DOHH2 (cell line): Measurements from ENCODE around the gene UGT1A6.

ENCODE experiments used
- H3F3A ChIP-seq: fragments of 200-600 bp; sonication (generic), shearing (Covaris generic); 2 replicates; pipeline ENCODE4 v1.6.0; 2016; ENCODE audit warnings: antibody characterized with exemption, mild to moderate bottlenecking; ENCODE audit not compliant: control insufficient read depth, insufficient read depth
- H3K27ac ChIP-seq: fragments of 200-600 bp; sonication (generic); 2 replicates; pipeline ENCODE4 v1.5.1; 2014; ENCODE audit warnings: low read depth, mild to moderate bottlenecking, low read length, moderate library complexity
- H3K27me3 ChIP-seq: fragments of 200-600 bp; sonication (generic); 2 replicates; pipeline ENCODE4 v1.6.1; 2014; ENCODE audit warnings: mild to moderate bottlenecking, low read length, mixed read lengths; ENCODE audit not compliant: control insufficient read depth
- H3K36me3 ChIP-seq: fragments of 200-600 bp; sonication (generic); 2 replicates; pipeline ENCODE4 v1.6.1; 2014; ENCODE audit warnings: mild to moderate bottlenecking, low read length, moderate library complexity, mixed read lengths; ENCODE audit not compliant: control insufficient read depth
- H3K4me1 ChIP-seq: fragments of 200-600 bp; sonication (generic); 2 replicates; pipeline ENCODE4 v1.6.1; 2014; ENCODE audit warnings: mild to moderate bottlenecking, low read length, mixed read lengths; ENCODE audit not compliant: control insufficient read depth
- H3K4me2 ChIP-seq: fragments of 200-600 bp; sonication (generic); 2 replicates; pipeline ENCODE4 v1.6.0; 2014; ENCODE audit warnings: mild to moderate bottlenecking, low read length, moderate library complexity
- H3K4me3 ChIP-seq: fragments of 200-600 bp; sonication (generic); 2 replicates; pipeline ENCODE4 v1.5.1; 2014; ENCODE audit warnings: mild to moderate bottlenecking, low read length, mixed read lengths
- H3K79me2 ChIP-seq: fragments of 200-600 bp; sonication (generic); 2 replicates; pipeline ENCODE4 v1.6.1; 2014; ENCODE audit warnings: mild to moderate bottlenecking, low read length, mixed read lengths; ENCODE audit not compliant: control insufficient read depth
- H3K9me2 ChIP-seq: fragments of 200-600 bp; sonication (generic); replicated peaks from 2 replicates; pipeline ENCODE4 v1.6.1; 2014; ENCODE audit warnings: mild to moderate bottlenecking, low read length, mixed read lengths; ENCODE audit not compliant: control insufficient read depth
- H3K9me3 ChIP-seq: fragments of 200-600 bp; sonication (generic); 2 replicates; pipeline ENCODE4 v1.6.1; 2014; ENCODE audit warnings: antibody characterized with exemption, low read length, mixed read lengths; ENCODE audit not compliant: control insufficient read depth, insufficient read depth
- H4K20me1 ChIP-seq: fragments of 200-600 bp; sonication (generic); 2 replicates; pipeline ENCODE4 v1.6.0; 2014; ENCODE audit warnings: low read depth, mild to moderate bottlenecking, antibody characterized with exemption, low read length, moderate library complexity; ENCODE audit not compliant: control insufficient read depth, insufficient read depth
- EZH2phosphoT487 ChIP-seq: fragments of 200-600 bp; sonication (generic); IDR thresholded peaks from 2 replicates; pipeline ENCODE4 v1.6.1; 2017; ENCODE audit warnings: borderline replicate concordance, mild to moderate bottlenecking, antibody characterized with exemption, low read length, moderate library complexity, mixed read lengths
- TF ChIP-seq, protein P1 (sequence below): fragments of 200-600 bp; sonication (generic); IDR thresholded peaks from one replicate; pipeline ENCODE4 v1.5.1; 2014; ENCODE audit warnings: antibody characterized with exemption, mild to moderate bottlenecking, low read depth, low read length; ENCODE audit not compliant: poor library complexity, severe bottlenecking

Gene UGT1A6

GRCh38 chr2:233684640-233685039 lies 8.1 kb upstream of the UGT1A6 start:
- Histone ChIP-seq H3K27me3 (peaks cover 5% of the 10 kb centered on the region; the same call in 1 of the 2 replicates), H3K9me3 (no peaks in the 10 kb centered on the region), H3K4me2 (no peak overlapping the region), H3K79me2 (no peaks in the 10 kb centered on the region), H4K20me1 (no peaks in the 10 kb centered on the region), H3K36me3 (no peaks in the 10 kb centered on the region), H3K27ac (no peak overlapping the region), H3K4me3 (no peak overlapping the region), H3F3A (no peaks in the 10 kb centered on the region), H3K4me1 (peaks cover 9% of the 10 kb centered on the region), H3K9me2 (no peaks in the 10 kb centered on the region)
- TF ChIP-seq EZH2phosphoT487 = no peak
- TF ChIP-seq, protein P1, sequence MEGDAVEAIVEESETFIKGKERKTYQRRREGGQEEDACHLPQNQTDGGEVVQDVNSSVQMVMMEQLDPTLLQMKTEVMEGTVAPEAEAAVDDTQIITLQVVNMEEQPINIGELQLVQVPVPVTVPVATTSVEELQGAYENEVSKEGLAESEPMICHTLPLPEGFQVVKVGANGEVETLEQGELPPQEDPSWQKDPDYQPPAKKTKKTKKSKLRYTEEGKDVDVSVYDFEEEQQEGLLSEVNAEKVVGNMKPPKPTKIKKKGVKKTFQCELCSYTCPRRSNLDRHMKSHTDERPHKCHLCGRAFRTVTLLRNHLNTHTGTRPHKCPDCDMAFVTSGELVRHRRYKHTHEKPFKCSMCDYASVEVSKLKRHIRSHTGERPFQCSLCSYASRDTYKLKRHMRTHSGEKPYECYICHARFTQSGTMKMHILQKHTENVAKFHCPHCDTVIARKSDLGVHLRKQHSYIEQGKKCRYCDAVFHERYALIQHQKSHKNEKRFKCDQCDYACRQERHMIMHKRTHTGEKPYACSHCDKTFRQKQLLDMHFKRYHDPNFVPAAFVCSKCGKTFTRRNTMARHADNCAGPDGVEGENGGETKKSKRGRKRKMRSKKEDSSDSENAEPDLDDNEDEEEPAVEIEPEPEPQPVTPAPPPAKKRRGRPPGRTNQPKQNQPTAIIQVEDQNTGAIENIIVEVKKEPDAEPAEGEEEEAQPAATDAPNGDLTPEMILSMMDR = no peak

DNA sequence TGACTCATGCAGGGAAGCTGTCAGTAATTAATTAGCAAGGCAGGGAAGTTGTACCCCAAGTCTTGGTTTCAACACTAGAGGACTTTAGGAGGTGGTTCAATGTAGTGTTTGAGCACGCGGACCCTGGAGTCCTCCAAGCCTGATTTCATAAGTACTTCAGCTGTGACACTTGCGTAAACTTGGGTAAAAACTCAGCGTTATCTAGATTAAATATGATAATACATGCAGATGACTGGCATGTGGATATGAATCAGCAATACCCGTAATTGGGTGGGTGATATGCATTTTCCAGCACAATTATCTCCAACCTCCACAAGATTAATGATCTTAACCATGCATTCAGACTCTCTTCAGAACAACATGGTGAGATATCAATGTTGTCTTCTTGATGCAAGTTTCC lies 5.8 kb upstream of the UGT1A6 start:
- Histone ChIP-seq H3K36me3 (no peaks in the 10 kb centered on the region), H3K79me2 (no peaks in the 10 kb centered on the region)

DNA sequence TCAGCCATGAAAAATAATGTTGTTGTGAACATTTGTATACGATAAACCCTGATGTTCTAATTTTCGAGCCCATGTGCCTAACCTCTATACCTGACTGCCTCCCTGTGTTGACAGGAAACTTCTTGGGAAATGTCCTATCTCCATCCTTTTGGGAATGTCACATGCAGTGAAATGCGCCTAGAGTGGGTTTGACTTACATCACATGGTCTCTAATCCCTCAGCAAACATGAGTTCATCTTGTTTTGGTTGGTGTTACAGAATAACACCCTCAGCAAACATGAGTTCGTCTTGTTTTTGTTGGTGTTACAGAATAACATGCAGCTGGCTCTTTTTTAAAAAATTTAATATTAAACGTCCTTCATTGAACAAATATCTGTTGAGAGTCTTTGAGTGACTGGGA lies 4.3 kb upstream of the UGT1A6 start:
- no peaks in the 10 kb centered on the region for H3K9me2 ChIP-seq
- no peaks in the 10 kb centered on the region for H3K4me1 ChIP-seq
- H3K79me2 ChIP-seq = no peaks in the 10 kb centered on the region
- H3K4me3 ChIP-seq = no peak overlapping the region
- no peaks in the 10 kb centered on the region for H3F3A ChIP-seq
- H3K27ac ChIP-seq = no peak overlapping the region
- no peak overlapping the region for H3K4me2 ChIP-seq
- no peak for TF ChIP-seq EZH2phosphoT487
- TF ChIP-seq, protein P1 = no peak
- H3K36me3 ChIP-seq = no peaks in the 10 kb centered on the region
- no peaks in the 10 kb centered on the region for H3K9me3 ChIP-seq
- H3K27me3 ChIP-seq = peaks cover 9% of the 10 kb centered on the region
- H4K20me1 ChIP-seq = no peaks in the 10 kb centered on the region

More for the DNA sequence above, 5.8 kb upstream of the UGT1A6 start:
- H3K4me2 ChIP-seq = no peak overlapping the region
- peaks cover 9% of the 10 kb centered on the region for H3K4me1 ChIP-seq
- no peak overlapping the region for H3K27ac ChIP-seq
- no peaks in the 10 kb centered on the region for H3K9me3 ChIP-seq
- H3K27me3 ChIP-seq = peaks cover 9% of the 10 kb centered on the region
- no peaks in the 10 kb centered on the region for H3F3A ChIP-seq
- TF ChIP-seq, protein P1 = no peak
- no peak for TF ChIP-seq EZH2phosphoT487
- H4K20me1 ChIP-seq = no peaks in the 10 kb centered on the region
- H3K9me2 ChIP-seq = no peaks in the 10 kb centered on the region
- no peak overlapping the region for H3K4me3 ChIP-seq

DNA sequence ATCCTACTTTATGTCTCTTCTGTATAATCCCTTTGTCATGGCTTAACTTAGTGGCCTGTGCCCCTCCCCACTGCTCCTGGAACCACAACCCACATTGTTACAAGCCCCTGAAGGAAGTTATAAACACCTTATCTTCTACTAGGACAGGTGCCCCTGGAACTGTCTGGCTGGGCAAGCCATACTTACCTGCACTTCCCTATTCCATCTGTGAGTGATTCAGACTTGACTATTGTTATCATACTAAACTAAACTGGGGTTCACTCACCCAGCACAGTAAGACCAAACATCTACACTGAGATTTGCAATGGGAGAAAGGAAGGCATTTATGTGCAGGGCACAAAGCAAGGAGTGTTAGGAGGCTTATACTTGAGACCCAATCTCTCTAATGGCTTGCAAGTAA lies 3.7 kb upstream of the UGT1A6 start:
- Histone ChIP-seq H3K27me3 (peaks cover 9% of the 10 kb centered on the region), H3K4me2 (no peak overlapping the region), H3K4me3 (no peak overlapping the region), H3K79me2 (no peaks in the 10 kb centered on the region), H4K20me1 (no peaks in the 10 kb centered on the region), H3F3A (no peaks in the 10 kb centered on the region), H3K27ac (no peak overlapping the region), H3K9me3 (no peaks in the 10 kb centered on the region), H3K9me2 (no peaks in the 10 kb centered on the region), H3K4me1 (no peaks in the 10 kb centered on the region), H3K36me3 (no peaks in the 10 kb centered on the region)
- TF ChIP-seq, protein P1 = no peak
- TF ChIP-seq EZH2phosphoT487 = no peak
